MG63 (cell line): Measurements from ENCODE around the gene SEMA4D. TPM values are rescaled to one million over a fixed set of nuclear protein-coding genes. Genes with fewer than 3 reads are reported as not detected.

Experiments used
- DNase-seq: peaks from one replicate; pipeline ENCODE4 v3.0.0-alpha.2; 2020
- H3K27me3 ChIP-seq: fragments of 250-450 bp; sonication (Bioruptor Pico); 2 replicates; pipeline ENCODE4 v1.5.1; 2020; ENCODE audit warnings: mild to moderate bottlenecking, moderate library complexity
- H3K36me3 ChIP-seq: fragments of 250-450 bp; sonication (Bioruptor Pico); 2 replicates; pipeline ENCODE4 v1.5.1; 2020; ENCODE audit warnings: mild to moderate bottlenecking, moderate library complexity
- H3K4me3 ChIP-seq: fragments of 250-450 bp; sonication (Bioruptor Pico); 2 replicates; pipeline ENCODE4 v1.5.1; 2020; ENCODE audit warnings: mild to moderate bottlenecking, moderate library complexity
- H3K9me3 ChIP-seq: fragments of 250-450 bp; sonication (Bioruptor Pico); 2 replicates; pipeline ENCODE4 v1.5.1; 2020; ENCODE audit warnings: mild to moderate bottlenecking, moderate library complexity
- total RNA-seq: library from RNA; depleted of rRNA; stranded (reverse); fragments of >200 nt; shearing (Covaris generic); gene quantifications from 2 replicates; pipeline ENCODE4 v1.2.3, GENCODE V29; 2014; ENCODE audit warnings: low replicate concordance

SEMA4D gene
- total RNA-seq, 1 experiment from 2014 or later, result 0.23 TPM

DNA sequence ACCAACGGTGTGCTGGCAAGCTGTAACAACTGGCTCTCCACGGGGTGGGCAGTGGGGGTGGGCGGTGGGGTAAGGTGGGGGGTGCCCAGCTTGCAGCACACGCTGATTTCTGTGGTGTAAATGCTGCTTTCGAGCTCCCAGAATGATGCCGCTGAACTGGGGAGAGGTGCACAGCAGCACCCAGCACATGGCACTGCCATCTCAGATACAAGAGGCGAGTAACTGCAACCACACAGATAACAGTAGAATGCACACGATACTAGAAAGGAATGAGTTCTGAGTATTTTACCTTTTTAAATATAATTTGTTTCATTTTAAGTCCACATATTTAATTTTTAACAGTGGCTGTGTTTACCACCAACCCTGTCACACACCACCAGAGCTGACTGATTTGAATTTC, 87.9 kb downstream of the SEMA4D start:
- no peaks in the 10 kb centered on the region for H3K36me3 ChIP-seq
- DNase-seq, result no peak
- no peaks in the 10 kb centered on the region for H3K9me3 ChIP-seq

GRCh38 chr9:89409466-89409865, 88.4 kb downstream of the SEMA4D start:
- no peak for DNase-seq
- no peak overlapping the region for H3K4me3 ChIP-seq
- H3K27me3 ChIP-seq, result no peaks in the 10 kb centered on the region
- no peaks in the 10 kb centered on the region for H3K9me3 ChIP-seq
- no peaks in the 10 kb centered on the region for H3K36me3 ChIP-seq

More for the DNA sequence above, 87.9 kb downstream of the SEMA4D start:
- Histone ChIP-seq H3K27me3 (no peaks in the 10 kb centered on the region), H3K4me3 (no peak overlapping the region)

GRCh38 chr9:89408628-89409101, 89.2 kb downstream of the SEMA4D start:
- no peaks in the 10 kb centered on the region for H3K36me3 ChIP-seq
- no peaks in the 10 kb centered on the region for H3K27me3 ChIP-seq
- no peak overlapping the region for H3K4me3 ChIP-seq
- H3K9me3 ChIP-seq, result no peaks in the 10 kb centered on the region
- DNase-seq, result no peak

GRCh38 chr9:89407070-89407469, 90.8 kb downstream of the SEMA4D start:
- Histone ChIP-seq H3K9me3 (no peaks in the 10 kb centered on the region), H3K4me3 (no peak overlapping the region), H3K27me3 (no peaks in the 10 kb centered on the region), H3K36me3 (no peaks in the 10 kb centered on the region)
- no peak for DNase-seq

DNA sequence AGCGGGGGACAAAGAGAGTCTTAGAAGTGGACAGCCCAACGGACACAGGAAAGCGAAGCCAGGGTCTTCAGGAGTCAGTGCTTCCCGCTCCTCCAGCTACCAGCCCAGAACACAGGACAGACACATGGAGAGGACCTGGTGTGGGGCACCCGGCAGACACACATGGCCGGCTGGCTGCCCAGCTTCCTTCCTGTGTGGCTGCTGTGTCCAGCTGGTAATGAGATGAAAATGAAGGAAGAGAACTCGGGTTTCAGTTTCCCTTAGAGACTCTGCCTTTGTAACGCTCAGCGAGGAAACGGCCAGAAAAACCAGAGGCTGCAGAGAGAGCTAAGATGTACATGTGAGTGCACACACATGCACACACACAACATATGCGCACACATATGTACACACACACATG, 92.1 kb downstream of the SEMA4D start:
- DNase-seq, result no peak
- H3K4me3 ChIP-seq, result no peak overlapping the region
- H3K27me3 ChIP-seq, result no peaks in the 10 kb centered on the region
- H3K9me3 ChIP-seq, result no peaks in the 10 kb centered on the region
- no peaks in the 10 kb centered on the region for H3K36me3 ChIP-seq

GRCh38 chr9:89404074-89404473, 93.8 kb downstream of the SEMA4D start:
- no peak for DNase-seq
- Histone ChIP-seq H3K4me3 (no peak overlapping the region), H3K27me3 (no peaks in the 10 kb centered on the region), H3K9me3 (no peaks in the 10 kb centered on the region), H3K36me3 (no peaks in the 10 kb centered on the region)

GRCh38 chr9:89402695-89403427, 95.1 kb downstream of the SEMA4D start:
- H3K27me3 ChIP-seq, result no peaks in the 10 kb centered on the region
- no peaks in the 10 kb centered on the region for H3K9me3 ChIP-seq
- no peak for DNase-seq
- H3K36me3 ChIP-seq, result no peaks in the 10 kb centered on the region
- H3K4me3 ChIP-seq, result no peak overlapping the region

- DNase-seq, result no peak
- Histone ChIP-seq H3K4me3 (no peak overlapping the region), H3K9me3 (no peaks in the 10 kb centered on the region), H3K27me3 (no peaks in the 10 kb centered on the region), H3K36me3 (no peaks in the 10 kb centered on the region)
Measured at GRCh38 chr9:89400403-89401116, 97.4 kb downstream of the SEMA4D start.

GRCh38 chr9:89398621-89399020, 99.3 kb downstream of the SEMA4D start:
- no peak overlapping the region for H3K4me3 ChIP-seq
- H3K9me3 ChIP-seq, result no peaks in the 10 kb centered on the region
- no peaks in the 10 kb centered on the region for H3K36me3 ChIP-seq
- DNase-seq, result no peak
- H3K27me3 ChIP-seq, result no peaks in the 10 kb centered on the region

GRCh38 chr9:89397471-89397870, 100.4 kb downstream of the SEMA4D start:
- Histone ChIP-seq H3K27me3 (no peaks in the 10 kb centered on the region), H3K9me3 (no peaks in the 10 kb centered on the region), H3K36me3 (no peaks in the 10 kb centered on the region), H3K4me3 (no peak overlapping the region)
- DNase-seq, result no peak

- Histone ChIP-seq H3K9me3 (no peaks in the 10 kb centered on the region), H3K4me3 (no peak overlapping the region), H3K36me3 (no peaks in the 10 kb centered on the region), H3K27me3 (no peaks in the 10 kb centered on the region)
- DNase-seq, result no peak
Measured at GRCh38 chr9:89395931-89396710, 101.8 kb downstream of the SEMA4D start.

- no peaks in the 10 kb centered on the region for H3K36me3 ChIP-seq
- no peak overlapping the region for H3K4me3 ChIP-seq
- no peaks in the 10 kb centered on the region for H3K9me3 ChIP-seq
- no peak for DNase-seq
- H3K27me3 ChIP-seq, result no peaks in the 10 kb centered on the region
Measured at GRCh38 chr9:89394412-89394811, 103.5 kb downstream of the SEMA4D start.

- Histone ChIP-seq H3K9me3 (no peaks in the 10 kb centered on the region), H3K36me3 (no peaks in the 10 kb centered on the region), H3K4me3 (no peak overlapping the region), H3K27me3 (no peaks in the 10 kb centered on the region)
- no peak for DNase-seq
Measured at GRCh38 chr9:89391585-89391984, 106.3 kb downstream of the SEMA4D start.

- no peak for DNase-seq
- no peaks in the 10 kb centered on the region for H3K36me3 ChIP-seq
- no peaks in the 10 kb centered on the region for H3K27me3 ChIP-seq
Measured at GRCh38 chr9:89390578-89391116, 107.3 kb downstream of the SEMA4D start.

GRCh38 chr9:89390068-89390555, 107.8 kb downstream of the SEMA4D start:
- Histone ChIP-seq H3K36me3 (no peaks in the 10 kb centered on the region), H3K27me3 (no peaks in the 10 kb centered on the region), H3K9me3 (no peaks in the 10 kb centered on the region), H3K4me3 (no peak overlapping the region)
- no peak for DNase-seq

More at GRCh38 chr9:89390578-89391116, 107.3 kb downstream of the SEMA4D start:
- H3K4me3 ChIP-seq, result no peak overlapping the region
- no peaks in the 10 kb centered on the region for H3K9me3 ChIP-seq

DNA sequence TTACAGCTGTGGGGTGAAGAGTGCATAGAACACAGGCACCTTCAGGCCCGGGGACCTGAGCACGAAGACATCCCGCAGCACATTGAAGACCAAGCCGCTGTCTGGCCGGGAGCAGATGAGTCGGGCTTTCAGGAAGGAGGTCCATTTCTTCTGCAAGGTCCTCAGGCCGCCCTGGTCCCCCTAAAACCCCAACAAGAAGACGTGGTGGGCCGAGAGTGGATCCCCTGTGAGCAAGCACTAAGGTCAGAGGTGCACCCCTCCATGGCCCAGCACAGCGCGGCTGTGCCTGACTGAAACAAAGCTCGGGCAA, 109.1 kb downstream of the SEMA4D start:
- DNase-seq, result no peak
- Histone ChIP-seq H3K27me3 (no peaks in the 10 kb centered on the region), H3K9me3 (no peaks in the 10 kb centered on the region), H3K36me3 (no peaks in the 10 kb centered on the region), H3K4me3 (no peak overlapping the region)
